GM21576 (cell line): Measurements from ENCODE around the gene CEP85L.

Experiments used
- ATAC-seq: cut with Tn5 transposase; IDR thresholded peaks from one replicate; pipeline ENCODE4 v1.9.1; 2021; ENCODE audit warnings: mild to moderate bottlenecking, moderate library complexity; ENCODE audit not compliant: unreplicated experiment

Gene CEP85L

GRCh38 chr6:118625833-118626232, 25.6 kb downstream of the CEP85L start:
- ATAC-seq: no peak

DNA sequence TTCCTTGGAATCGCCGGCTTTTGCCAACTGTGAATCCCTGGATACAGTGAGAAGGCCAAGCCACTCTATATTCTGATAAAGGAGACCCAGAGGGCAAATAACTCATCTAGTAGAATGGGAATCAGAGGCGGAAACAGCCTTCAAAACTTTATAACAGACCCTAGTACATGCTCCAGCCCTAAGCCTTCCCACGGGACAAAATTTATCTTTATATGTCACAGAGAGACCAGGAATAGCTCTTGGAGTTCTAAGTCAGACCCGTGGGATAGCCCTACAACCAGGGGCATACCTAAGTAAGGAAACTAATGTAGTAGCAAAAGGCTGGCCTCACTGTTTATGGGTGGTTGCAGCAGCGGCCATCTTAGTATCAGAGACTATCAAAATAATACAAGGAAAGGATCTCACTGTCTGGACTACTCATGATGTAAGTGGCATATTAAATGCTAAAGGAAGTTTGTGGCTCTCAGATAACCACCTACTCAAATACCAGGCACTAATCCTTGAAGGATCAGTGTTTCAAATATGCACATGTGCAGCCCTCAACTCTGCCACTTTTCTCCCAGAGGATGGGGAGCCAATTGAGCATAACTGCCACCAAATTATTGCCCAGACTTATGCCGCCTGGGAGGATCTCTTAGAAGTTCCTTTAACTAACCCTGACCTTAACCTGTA, 29.5 kb downstream of the CEP85L start:
- ATAC-seq: no peak

DNA sequence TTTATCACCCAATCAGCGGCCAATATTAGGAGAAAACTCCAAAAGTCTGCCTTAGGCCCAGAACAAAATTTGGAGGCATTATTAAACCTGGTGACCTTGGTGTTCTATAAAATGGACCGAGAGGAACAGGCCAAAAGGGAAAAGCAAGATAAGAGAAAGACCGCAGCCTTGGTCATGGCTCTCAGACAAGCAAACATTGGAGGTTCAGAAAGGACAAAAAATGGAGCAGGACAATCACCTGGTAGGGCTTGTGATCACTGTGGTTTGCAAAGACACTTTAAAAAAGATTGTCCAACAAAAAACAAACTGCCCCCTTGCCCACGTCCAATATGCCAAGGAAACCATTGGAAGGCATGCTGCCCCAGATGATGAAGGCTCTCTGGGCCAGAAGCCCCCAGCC, 31.2 kb downstream of the CEP85L start:
- no peak for ATAC-seq

- peak; percentile 96 for ATAC-seq
Observed at GRCh38 chr6:118618676-118619377, 32.6 kb downstream of the CEP85L start.

GRCh38 chr6:118617417-118617816, 34.0 kb downstream of the CEP85L start:
- ATAC-seq: no peak

- no peak for ATAC-seq
Observed at GRCh38 chr6:118611334-118611733, 40.1 kb downstream of the CEP85L start.

GRCh38 chr6:118606858-118607257, 44.5 kb downstream of the CEP85L start:
- no peak for ATAC-seq

DNA sequence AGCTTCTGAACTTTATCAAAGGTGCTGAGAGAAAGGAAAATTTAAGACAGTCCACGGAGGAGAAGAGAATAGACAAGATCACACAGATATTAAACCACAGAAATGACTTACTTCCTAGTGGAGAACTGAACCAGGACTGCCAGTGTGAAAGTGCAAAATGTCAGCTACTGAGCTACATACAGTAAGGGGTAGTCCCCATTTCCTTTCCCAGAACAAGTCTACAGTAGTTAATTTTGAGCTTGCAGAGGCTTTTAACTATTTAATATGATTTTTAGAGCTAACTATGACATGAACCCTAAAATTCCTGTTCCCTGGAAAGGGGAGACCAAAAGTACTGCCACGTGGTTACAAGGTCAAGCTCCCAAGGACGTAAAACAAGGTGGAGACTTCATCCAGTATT, 45.1 kb downstream of the CEP85L start:
- ATAC-seq: no peak

DNA sequence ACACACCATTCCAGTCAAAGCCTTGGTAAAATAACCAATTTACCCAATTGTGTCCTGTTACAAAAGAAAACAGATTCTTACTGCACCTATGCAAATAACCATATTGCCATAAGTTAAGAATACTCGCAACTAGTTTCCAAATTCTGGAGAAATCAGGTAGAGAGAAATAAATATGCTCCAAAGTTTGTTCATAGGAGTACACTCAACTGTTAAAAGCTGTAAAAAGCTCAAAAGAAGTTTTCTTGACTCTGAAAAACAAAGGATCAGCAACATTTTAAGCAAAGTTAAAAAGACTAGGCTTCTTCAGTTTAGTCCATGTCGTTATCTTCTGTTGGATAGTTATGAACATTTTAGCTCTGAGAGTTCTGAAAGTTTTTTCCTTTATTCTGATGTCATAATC, 48.0 kb downstream of the CEP85L start:
- ATAC-seq: no peak

- ATAC-seq: no peak
Observed at GRCh38 chr6:118602300-118602699, 49.1 kb downstream of the CEP85L start.

GRCh38 chr6:118598324-118598723, 53.1 kb downstream of the CEP85L start:
- no peak for ATAC-seq

DNA sequence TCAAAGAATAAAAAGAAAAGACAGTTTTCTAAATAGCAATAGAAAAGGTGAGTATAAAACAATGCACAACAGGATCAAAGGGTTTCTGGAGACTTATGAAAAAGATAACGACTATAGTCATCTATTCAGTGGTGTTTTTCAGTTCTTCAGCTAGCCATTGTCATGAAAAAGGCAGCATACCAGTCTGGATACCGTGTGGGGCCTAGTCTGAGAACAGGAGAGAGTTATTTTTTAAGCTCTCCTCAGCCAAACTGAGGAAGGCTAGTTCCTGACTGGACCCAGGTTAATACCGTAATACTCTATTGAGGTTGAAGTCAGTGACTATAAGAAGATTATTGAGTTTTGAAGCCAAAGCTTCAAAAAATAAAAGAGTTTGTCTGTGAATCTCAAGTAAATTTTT, 53.8 kb downstream of the CEP85L start:
- no peak for ATAC-seq

- no peak for ATAC-seq
Observed at GRCh38 chr6:118596774-118597320, 54.5 kb downstream of the CEP85L start.

- no peak for ATAC-seq
Observed at GRCh38 chr6:118594877-118595276, 56.5 kb downstream of the CEP85L start.

GRCh38 chr6:118591897-118592296, 59.5 kb downstream of the CEP85L start:
- no peak for ATAC-seq

DNA sequence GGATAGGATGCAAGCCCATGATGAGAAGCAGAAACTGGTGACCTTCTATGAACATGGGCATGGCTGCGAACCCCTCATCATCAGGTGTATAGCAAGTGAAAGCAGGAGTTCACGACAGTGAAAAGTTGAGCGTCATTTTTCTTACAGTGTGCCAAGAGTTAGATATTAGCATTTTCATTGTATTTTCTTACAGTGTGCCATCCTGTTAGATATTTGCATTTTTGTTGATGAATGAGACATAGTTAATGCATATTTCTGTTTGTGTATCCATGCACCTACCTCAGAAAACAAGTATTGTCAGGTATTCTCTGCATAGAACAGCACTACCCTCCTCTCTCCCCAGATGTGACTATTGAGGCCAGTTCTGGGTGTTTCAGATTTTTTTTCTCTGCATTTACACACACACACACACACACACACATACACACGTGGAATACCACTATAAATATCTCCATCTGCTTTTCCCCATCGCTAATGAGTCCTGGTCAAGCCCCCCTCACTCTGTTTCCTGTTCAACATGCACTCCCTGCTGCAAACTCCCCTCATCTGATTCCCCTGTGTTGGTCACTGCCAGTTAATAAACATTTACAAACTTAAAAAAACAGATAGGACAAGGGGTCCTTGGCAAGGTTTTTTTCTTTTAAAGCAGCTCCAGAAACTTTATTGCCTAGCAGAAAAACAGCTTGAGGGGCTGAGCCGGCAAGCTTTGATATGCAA, 61.6 kb downstream of the CEP85L start:
- ATAC-seq: no peak

DNA sequence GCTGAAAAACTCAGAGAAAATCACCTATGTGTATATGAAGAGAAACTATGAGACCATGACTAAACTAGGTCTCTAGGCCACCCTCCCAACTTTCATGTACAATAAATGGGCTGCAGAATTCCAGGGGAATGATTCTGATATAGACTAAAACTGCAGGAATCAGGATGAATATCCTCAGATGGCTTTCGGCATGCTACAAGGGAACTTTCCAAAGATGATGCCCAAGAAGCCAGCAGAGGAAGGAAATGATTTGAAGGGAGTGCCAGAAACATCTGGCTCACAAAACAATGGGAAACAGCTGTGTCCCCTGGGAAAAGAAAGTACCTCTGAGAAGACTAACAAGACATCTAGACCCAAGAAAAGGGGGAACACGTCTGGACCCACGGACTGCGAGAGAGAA, 62.2 kb downstream of the CEP85L start:
- no peak for ATAC-seq

- ATAC-seq: no peak
Observed at GRCh38 chr6:118588626-118589025, 62.8 kb downstream of the CEP85L start.

DNA sequence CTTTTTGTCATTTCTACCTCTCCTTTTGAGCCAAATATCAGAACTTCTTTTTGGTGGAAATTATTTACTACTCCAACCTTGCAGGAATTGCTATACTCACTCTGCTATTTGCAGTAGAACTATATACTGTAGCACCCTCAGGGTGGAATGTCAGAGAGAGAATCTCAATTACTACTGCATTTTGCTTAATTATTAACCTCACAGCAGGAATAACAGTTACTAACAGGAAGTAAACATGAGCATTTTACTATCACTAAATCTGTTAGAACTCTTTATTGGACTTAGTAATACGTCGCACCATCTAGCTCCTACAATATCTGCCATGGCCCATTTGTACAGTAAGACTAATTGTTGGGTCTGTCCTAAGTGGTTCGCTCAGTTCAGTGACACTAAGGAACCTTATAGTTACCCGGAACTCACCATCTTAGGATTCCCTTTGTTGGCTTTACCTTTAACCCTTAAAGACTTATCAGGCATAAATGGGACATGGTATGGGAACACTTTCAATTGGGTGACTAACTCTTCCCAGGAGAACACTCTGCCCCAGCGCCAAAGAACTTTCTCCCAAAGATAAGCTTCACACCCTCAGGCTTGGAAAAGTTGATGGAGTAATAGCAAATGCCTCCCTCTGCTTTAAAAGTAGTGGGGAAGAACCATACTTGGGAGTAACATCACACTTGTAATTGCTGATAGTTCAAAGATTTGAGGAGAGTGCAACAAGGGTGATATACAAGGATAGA, 64.5 kb downstream of the CEP85L start:
- ATAC-seq: no peak

GRCh38 chr6:118584911-118585310, 66.5 kb downstream of the CEP85L start:
- no peak for ATAC-seq

- no peak for ATAC-seq
Observed at GRCh38 chr6:118581489-118581959, 69.9 kb downstream of the CEP85L start.
